Hindlimb muscle (tissue), 1 donor: ENCODE data around the gene CNTLN. TPM values are rescaled to one million over a fixed set of nuclear protein-coding genes. Genes with fewer than 3 reads are reported as not detected.
"Not testable (repeated sequence)": the region's sequence is repeated elsewhere in the genome, so short reads cannot be mapped to it uniquely, and the experiment has no call there.

Source experiments
- DNase-seq: peaks from one replicate; pipeline ENCODE4 v3.0.0-alpha.2; 2013
- polyA plus RNA-seq: library from polyadenylated mRNA; unstranded; fragments of 120-200 nt; gene quantifications from one replicate; pipeline ENCODE4 v1.2.1, GENCODE V29; 2013; ENCODE audit not compliant: insufficient read length

CNTLN gene
- polyA plus RNA-seq, 1 donor = 7.4 TPM

DNA sequence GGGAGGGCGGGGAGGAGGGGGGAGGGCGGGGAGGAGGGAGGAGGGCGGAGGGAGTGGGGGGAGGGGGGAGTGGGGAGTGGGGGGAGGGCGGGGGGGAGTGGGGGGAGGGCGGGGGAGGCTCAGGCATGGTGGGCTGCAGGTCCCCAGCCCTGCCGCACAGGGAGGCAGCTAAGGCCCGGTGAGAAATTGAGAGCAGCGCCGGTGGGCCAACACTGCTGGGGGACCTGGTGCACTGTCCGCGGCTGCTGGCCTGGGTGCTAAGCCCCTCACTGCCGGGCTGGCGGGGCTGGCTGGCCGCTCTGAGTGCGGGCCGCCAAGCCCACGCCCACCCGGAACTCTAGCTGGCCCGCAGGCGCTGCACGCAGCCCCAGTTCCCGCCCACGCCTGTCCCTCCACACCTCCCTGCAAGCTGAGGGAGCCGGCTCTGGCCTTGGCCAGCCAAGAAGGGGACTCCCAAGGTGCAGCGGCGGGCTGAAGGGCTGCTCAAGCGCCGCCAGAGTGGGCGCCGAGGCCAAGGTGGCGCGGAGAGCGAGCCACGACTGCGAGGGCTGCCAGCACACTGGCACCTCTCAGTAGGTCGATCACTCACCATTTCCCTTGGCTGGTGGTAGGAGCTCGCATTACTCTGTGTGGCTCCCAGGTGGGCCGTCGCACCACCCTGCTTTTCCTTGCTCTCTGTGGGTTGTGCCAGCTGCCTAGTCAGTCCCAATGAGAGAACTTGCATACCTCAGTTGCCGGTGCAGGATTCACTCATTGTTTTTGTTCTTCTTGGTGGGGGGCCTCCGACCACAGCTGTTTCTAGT is 160.2 kb downstream of the CNTLN start:
- DNase-seq = no peak

- DNase-seq = no peak
These were observed 180.5 kb downstream of the CNTLN start for GRCh38 chr9:17315341-17315740.

DNA sequence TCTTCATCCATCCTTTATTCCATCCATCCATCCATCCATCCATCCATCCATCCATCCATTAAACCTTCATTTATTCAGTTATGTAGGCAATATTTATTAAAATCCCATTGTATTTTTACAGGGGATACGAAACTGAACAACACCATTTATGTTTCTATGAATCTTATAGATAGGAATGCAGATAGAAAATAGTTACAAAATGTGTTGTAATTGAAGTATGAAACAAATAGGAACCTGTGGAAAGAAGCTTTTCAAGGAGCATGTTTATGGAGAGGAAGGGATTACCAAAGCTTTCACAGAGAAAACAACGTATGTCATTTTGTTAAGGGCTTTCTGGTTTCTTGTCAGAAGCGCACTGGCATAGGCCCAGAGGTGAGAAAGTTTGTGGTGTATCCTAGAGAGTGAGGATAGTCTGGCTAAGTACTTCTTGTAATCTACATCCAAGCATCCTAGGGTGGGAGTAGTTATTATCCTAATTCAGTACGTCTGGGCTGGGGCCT is 184.0 kb downstream of the CNTLN start:
- DNase-seq = no peak

DNA sequence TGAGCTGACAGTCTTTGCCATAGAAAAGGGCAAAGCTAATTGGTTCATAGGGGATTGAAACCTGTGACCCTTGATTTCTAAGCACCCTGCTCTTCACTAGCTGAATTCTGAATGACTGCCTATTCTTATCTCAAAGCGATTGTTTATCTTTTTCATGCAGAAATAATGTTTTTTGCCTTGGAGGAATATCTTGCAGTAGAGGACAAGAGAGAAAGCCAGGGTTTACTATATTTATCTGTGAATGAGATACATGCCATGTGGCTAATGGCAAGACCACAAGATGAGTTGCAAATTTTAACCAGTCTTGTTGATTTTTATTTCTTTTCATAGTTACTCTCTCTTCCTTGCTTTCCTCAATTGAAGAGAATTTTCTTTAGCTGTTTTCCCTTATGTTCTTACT is 185.0 kb downstream of the CNTLN start:
- no peak for DNase-seq

DNA sequence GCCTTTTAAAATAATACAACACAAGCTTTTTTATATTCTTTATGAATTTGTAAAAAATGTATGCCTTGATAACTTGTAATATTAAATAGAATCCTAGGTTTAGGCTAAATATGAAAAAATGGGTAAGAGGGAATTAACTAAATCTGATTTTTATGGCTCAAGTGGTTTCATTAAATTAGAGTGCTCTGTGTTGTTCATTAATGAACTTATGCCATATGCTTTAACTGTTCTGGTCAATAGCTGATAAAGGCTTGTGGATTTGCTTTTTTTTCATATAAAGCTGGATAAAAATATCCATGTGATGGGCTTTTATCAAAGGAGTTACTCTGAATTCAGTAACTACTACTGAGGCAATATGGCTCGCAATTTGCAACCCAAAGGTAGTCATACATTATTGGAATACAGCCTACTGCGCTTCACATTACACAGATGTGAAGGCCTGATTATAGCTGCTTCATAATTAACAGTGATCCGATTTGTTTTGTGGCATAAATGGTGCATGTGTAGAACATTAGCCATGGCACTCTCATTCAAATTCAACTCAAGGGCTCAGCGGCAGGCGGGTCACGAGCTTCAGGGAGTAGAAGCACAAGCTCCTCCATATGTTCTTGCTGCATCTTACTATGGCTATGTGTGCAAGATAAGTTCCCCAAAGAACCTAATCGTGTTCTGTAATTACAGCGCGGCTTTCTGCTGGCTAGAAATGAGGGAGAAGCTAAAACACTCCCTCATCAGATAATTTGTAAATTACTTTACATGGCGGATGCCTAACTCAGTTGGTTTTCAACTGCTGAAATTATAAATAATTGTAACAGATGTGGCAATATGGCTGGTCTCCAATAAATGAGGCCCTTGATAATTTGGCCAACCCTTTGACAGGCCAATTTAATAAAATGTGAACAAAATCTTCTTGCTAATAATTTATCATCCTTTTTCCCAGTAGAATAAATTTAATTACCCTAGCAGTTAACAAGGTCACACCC is 188.3 kb downstream of the CNTLN start:
- no peak for DNase-seq

- DNase-seq = no peak
These were observed 193.5 kb downstream of the CNTLN start for GRCh38 chr9:17328331-17328730.

DNA sequence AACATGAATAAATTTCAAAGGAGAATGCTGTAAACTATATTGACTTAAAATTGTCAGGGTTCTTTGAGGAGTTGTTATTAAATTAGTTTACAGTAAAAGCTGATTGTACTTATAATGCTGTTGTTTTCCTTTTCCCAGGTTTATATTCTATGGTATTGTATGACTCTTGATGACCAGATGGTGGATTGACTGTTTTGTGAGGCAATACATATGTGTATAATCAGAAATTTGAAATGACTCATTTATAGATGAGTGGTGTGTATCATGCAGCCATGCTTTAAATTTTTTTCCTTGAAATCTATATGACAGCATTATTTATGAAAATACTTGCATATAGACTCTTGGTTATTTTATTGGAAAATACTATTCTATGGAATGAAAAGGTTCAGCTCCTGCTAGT is 195.3 kb downstream of the CNTLN start:
- DNase-seq = no peak

- DNase-seq = no peak
These were observed 197.3 kb downstream of the CNTLN start for GRCh38 chr9:17332115-17332514.

- no peak for DNase-seq
These were observed 204.3 kb downstream of the CNTLN start for GRCh38 chr9:17339156-17339555.

GRCh38 chr9:17342696-17343095 is 207.9 kb downstream of the CNTLN start:
- DNase-seq = no peak

GRCh38 chr9:17349831-17350230 is 215.0 kb downstream of the CNTLN start:
- DNase-seq = no peak

DNA sequence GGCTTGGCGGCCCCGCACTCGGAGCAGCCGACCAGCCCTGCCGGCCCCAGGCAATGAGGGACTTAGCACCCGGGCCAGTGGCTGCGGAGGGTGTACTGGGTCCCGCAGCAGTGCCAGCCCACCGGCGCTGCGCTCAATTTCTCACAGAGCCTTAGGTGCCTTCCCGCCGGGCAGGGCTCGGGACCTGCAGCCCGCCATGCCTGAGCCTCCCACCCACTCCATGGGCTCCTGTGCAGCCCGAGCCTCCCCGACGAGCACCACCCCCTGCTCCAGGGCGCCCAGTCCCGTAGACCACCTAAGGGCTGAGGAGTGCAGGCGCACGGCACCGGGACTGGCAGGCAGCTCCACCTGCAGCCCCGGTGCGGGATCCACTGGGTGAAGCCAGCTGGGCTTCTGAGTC is 219.2 kb downstream of the CNTLN start:
- not testable (repeated sequence) for DNase-seq

- DNase-seq = no peak
These were observed 226.5 kb downstream of the CNTLN start for GRCh38 chr9:17361378-17361777.

DNA sequence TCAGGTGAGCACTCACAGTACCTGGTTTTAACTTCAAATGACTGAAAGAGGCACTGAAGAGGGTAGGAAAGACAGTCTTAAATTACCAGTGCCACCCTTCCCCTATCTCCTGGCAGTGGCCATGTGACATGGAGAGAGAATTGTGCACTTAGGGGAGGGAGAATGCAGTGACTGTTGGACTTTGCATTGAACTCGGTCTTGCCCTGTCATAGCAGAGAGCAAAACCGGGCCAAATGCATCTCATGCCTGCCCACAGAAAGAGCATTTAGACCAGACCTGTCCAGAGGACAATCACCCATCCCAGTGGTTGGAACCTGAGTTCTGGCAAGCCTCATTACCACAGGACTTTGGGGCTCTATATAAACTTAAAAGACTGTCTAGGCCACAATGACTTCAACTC is 232.2 kb downstream of the CNTLN start:
- no peak for DNase-seq

- no peak for DNase-seq
These were observed 245.5 kb downstream of the CNTLN start for GRCh38 chr9:17380126-17380861.

DNA sequence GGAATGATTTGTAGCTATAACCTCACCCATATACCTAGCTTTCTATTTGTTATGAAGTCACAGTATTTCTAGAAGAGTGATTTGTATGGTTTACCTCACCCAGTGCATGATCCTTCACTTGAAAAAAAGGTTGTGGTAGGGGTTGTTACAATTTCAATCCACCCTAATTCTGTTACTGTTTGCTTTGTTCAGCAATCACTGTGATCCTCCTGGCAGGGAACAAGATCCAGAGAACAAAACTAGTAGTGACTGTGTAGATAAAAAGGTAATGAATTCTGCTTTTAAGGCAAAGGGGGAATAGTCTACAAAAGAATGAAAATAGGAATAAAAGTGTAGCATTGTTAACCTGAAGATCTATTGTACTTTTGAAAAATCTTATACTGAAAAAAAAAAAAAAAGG is 252.7 kb downstream of the CNTLN start:
- DNase-seq = no peak

DNA sequence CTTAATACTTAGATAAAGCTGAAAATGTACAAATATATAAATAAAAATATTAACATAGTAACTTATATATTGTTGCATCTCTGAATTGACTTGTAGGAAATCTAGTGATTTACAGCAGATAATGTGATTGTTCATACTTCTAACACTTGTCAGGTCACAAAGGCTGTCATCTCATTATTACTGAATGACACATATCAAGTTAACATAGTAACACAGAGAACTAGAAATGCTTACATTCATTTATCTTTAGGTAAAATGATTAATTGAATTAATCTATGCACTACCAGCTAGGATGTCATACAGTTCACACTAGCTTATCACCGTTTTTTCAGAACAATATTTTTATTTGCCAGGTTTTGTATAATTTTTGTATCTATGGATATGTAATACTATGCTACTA is 254.2 kb downstream of the CNTLN start:
- DNase-seq = no peak

DNA sequence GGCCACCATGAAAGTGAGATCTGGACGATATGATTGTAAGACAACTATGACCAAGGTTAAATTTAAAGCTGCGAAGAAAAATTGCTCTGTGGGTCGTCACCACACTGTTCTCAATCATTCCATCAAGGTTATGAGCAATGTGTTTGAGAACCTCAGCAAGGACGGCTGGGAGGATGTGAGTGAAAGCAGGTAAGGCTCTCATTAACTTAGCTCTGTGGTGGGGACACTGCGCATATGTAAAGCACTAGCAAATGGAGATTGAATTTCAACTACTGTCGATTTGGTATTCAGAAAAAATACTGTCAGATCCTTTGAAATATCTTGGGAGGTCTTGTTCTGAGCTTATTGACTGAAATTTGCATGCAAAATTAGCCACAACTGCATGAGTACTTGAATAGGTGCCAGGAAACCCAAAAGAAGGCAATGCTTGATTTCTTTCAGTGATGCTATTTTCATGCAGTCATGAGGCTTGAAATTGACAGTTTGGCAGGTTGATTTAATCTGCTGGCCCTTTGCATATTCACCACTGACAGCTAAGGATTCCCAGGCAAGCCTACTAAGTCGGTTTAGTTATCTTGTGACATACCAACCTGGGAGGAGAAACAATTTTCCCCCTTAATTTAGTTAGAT is 260.2 kb downstream of the CNTLN start:
- no peak for DNase-seq

- DNase-seq = not testable (repeated sequence)
These were observed 262.4 kb downstream of the CNTLN start for GRCh38 chr9:17397166-17397728.

DNA sequence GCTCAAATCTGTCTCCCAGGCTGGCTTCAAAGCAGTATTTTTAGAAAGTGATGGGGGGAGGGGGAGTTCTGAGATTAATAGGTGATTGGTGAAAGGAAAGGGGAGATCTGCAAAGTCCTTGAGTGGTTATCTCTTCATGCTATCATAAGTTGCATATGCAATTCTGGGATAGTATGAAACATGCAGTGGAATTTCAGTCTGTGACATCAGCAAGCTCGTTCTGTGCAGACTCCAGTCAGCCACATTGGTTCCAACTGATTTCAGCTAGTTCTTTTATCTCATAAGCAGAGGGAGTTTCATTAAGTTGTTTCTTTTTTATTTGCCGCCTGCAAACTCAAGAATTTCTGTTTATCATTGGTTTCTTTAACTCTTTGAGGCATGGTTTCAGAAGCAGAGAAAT is 263.5 kb downstream of the CNTLN start:
- DNase-seq = no peak

DNA sequence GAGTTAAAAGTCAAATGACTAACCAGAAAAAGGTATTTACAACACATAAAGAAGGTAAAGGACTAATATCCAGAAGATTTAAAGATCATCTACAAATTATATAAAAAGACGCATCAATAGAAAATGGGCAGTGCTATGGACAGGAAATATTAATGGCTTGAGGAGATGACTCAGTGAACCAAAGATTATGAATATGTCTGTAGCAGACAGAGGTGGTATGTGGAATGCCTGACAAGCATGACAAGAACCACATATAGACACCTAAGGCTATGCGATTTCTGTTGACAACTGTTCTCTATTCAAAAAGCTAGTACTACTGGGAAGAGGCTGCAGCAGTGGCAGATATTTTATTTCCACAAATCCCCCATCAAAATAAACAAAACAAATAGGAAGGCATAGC is 267.0 kb downstream of the CNTLN start:
- no peak for DNase-seq

GRCh38 chr9:17402309-17402708 is 267.5 kb downstream of the CNTLN start:
- DNase-seq = no peak
